ENCODE data around the gene FAF1.

- TF ChIP-seq CTCF (IDR thresholded peaks at IDR 0.05; ENCODE audit: insufficient read depth, low read length, poor library complexity, severe bottlenecking) (no peak), EZH2phosphoT487 (conservative IDR thresholded peaks at IDR 0.05; ENCODE audit: low read length) (no peak)
These were observed 40.6 kb upstream of the FAF1 start for GRCh38 chr1:51000651-51001050.
